DLD1 (cell line): ENCODE data around the gene CREB3L1.

Source experiments
- in situ Hi-C: cut with HindIII; loops from 2 replicates; pipeline ENCODE4 v1.10.0; 2017; ENCODE audit warnings: low sequenced_read_pairs

CREB3L1 gene

GRCh38 chr11:46342239-46342638 is 64.8 kb downstream of the CREB3L1 start:
- in situ Hi-C loops, result no loop called here

GRCh38 chr11:46343520-46343919 is 66.1 kb downstream of the CREB3L1 start:
- in situ Hi-C loops, result no loop called here

- in situ Hi-C loops, result no loop called here
Measured at GRCh38 chr11:46345131-46345597, 67.7 kb downstream of the CREB3L1 start.

- in situ Hi-C loops, result no loop called here
Measured at GRCh38 chr11:46345881-46346484, 68.5 kb downstream of the CREB3L1 start.

GRCh38 chr11:46346886-46347636 is 69.6 kb downstream of the CREB3L1 start, which contains the start of gene DGKZ:
Gene DGKZ, plus strand, starts transcription at chr11:46347463. Its CDS starts 197 bp downstream, at chr11:46347660.
- in situ Hi-C loops, result no loop called here

GRCh38 chr11:46347637-46348311 is 70.3 kb downstream of the CREB3L1 start:
- in situ Hi-C loops, result no loop called here

GRCh38 chr11:46348566-46349401 is 71.3 kb downstream of the CREB3L1 start:
- in situ Hi-C loops, result no loop called here

GRCh38 chr11:46350695-46351094 is 73.2 kb downstream of the CREB3L1 start:
- in situ Hi-C loops, result no loop called here

- in situ Hi-C loops, result no loop called here
Measured at GRCh38 chr11:46351148-46351547, 73.7 kb downstream of the CREB3L1 start.

GRCh38 chr11:46351606-46352005 is 74.1 kb downstream of the CREB3L1 start:
- in situ Hi-C loops, result no loop called here

- in situ Hi-C loops, result no loop called here
Measured at GRCh38 chr11:46352063-46352841, 74.8 kb downstream of the CREB3L1 start.

- in situ Hi-C loops, result no loop called here
Measured at GRCh38 chr11:46353698-46354097, 76.2 kb downstream of the CREB3L1 start.

GRCh38 chr11:46356924-46357482 is 79.5 kb downstream of the CREB3L1 start:
- in situ Hi-C loops, result no loop called here

GRCh38 chr11:46357483-46357936 is 80.0 kb downstream of the CREB3L1 start:
- in situ Hi-C loops, result no loop called here

GRCh38 chr11:46359953-46360352 is 82.5 kb downstream of the CREB3L1 start:
- in situ Hi-C loops, result no loop called here

GRCh38 chr11:46360878-46361277 is 83.4 kb downstream of the CREB3L1 start:
- in situ Hi-C loops, result no loop called here

- in situ Hi-C loops, result no loop called here
Measured at GRCh38 chr11:46361283-46362155, 84.1 kb downstream of the CREB3L1 start.

GRCh38 chr11:46362156-46363030 is 84.9 kb downstream of the CREB3L1 start:
- in situ Hi-C loops, result no loop called here
